ENCODE data around the gene RNF17. TPM values are rescaled to one million over a fixed set of nuclear protein-coding genes. Genes with fewer than 3 reads are reported as not detected.
"Not testable (repeated sequence)": the region's sequence is repeated elsewhere in the genome, so short reads cannot be mapped to it uniquely, and the experiment has no call there.

The RNF17 gene
- total and polyA plus RNA-seq, 4 donors = 0.08 to 0.14 TPM; not detected in 2

DNA sequence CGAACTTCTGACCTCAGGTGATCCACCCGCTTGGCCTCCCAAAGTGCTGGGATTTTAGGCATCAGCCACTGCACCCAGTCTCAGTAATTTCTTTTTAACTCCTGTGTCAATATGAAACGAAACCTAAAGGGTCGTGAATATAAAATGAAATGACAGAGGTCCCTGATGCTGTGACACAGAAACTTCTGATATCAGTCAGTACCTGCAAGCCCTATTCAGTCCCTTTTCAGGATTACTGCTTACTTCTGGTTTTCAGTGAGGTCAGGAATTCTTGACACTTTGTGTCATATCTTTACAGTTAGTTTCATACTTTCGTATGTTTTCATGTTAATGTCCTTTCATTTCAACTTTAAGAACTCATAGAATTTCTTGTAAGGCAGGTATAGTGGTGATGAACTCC lies 58.7 kb downstream of the RNF17 start:
- no peak overlapping the region for H3K27ac ChIP-seq (ENCODE audit: low read depth in 1 of 2, low read length in 2 of 2)
- 84% methylated on average over 5 of the region's 5 CpGs for WGBS
- TF ChIP-seq NR2F2 (IDR thresholded peaks at IDR 0.05) = no peak
- TF ChIP-seq, protein P1, sequence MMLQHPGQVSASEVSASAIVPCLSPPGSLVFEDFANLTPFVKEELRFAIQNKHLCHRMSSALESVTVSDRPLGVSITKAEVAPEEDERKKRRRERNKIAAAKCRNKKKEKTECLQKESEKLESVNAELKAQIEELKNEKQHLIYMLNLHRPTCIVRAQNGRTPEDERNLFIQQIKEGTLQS (IDR thresholded peaks at IDR 0.05) = no peak
- no peak for TF ChIP-seq EGR1 (IDR thresholded peaks at IDR 0.05; ENCODE audit: low read depth in 2 of 2)
- TF ChIP-seq RAD21 (IDR thresholded peaks at IDR 0.05) = no peak
- no peak for TF ChIP-seq SP1 (IDR thresholded peaks at IDR 0.05)
- TF ChIP-seq HNF4A (conservative IDR thresholded peaks at IDR 0.05) = no peak
- TF ChIP-seq, protein P2, sequence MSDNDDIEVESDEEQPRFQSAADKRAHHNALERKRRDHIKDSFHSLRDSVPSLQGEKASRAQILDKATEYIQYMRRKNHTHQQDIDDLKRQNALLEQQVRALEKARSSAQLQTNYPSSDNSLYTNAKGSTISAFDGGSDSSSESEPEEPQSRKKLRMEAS (IDR thresholded peaks at IDR 0.05) = no peak
- TF ChIP-seq JUND (IDR thresholded peaks at IDR 0.05) = no peak
- no peak for TF ChIP-seq GABPA (IDR thresholded peaks at IDR 0.05 in 1 of 2, conservative IDR thresholded peaks at IDR 0.05 in 1 of 2)
- TF ChIP-seq RXRA (IDR thresholded peaks at IDR 0.05) = no peak
- TF ChIP-seq HNF4G (IDR thresholded peaks at IDR 0.05) = no peak
- no peaks in the 10 kb centered on the region for H3K36me3 ChIP-seq (ENCODE audit: control insufficient read depth in 4 of 4, insufficient read depth in 3 of 4, low read depth in 1 of 4, low read length in 3 of 4)
- no peak for DNase-seq (ENCODE audit: low spot score)
- no peak overlapping the region for H3K9ac ChIP-seq (ENCODE audit: low read depth in 1 of 2, low read length in 2 of 2)
- no peak overlapping the region for H3K4me3 ChIP-seq (ENCODE audit: low read depth in 1 of 3, low read length in 3 of 3)
- peaks cover 0 to 4% (median under 1%) of the 10 kb centered on the region in 4 donors for H3K9me3 ChIP-seq (ENCODE audit: control insufficient read depth in 4 of 4, low read length in 3 of 4)
- no peaks in the 10 kb centered on the region for H3K4me1 ChIP-seq (ENCODE audit: control insufficient read depth in 4 of 4, insufficient read depth in 4 of 4, low read length in 3 of 4)
- H3K27me3 ChIP-seq (ENCODE audit: control insufficient read depth in 4 of 4, insufficient read depth in 4 of 4, low read length in 3 of 4) = peaks cover 0 to 2% (median 0%) of the 10 kb centered on the region in 4 donors

DNA sequence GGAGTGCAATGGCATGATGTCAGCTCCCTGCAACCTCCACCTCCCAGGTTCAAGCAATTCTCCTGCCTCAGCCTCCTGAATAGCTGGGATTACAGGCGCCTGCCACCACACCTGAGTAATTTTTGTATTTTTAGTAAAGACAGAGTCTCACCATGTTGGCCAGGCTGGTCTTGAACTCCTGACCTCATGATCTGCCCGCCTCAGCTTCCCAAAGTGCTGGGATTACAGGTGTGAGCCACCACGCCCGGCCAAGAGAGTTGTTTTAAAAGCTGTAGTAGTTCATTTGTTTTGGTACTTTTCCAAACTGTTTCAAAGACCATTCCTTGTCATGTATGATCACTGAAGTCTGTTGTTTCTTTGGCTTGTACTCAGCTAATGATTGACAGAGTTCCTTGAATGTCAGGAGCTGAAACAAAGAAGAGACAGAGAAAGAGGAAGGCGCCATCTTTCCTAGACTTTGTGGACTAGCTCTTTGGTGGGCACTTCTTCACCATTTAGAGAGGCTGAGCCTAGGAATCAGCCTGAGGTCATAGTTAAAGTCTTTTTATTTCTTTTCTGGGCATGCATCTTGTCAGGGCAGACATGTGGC lies 59.2 kb downstream of the RNF17 start:
- H3K36me3 ChIP-seq (ENCODE audit: control insufficient read depth in 4 of 4, insufficient read depth in 3 of 4, low read depth in 1 of 4, low read length in 3 of 4); H3K27me3 ChIP-seq (ENCODE audit: control insufficient read depth in 4 of 4, insufficient read depth in 4 of 4, low read length in 3 of 4); DNase-seq (ENCODE audit: low spot score); H3K4me3 ChIP-seq (ENCODE audit: low read depth in 1 of 3, low read length in 3 of 3); H3K27ac ChIP-seq (ENCODE audit: low read depth in 1 of 2, low read length in 2 of 2); H3K4me1 ChIP-seq (ENCODE audit: control insufficient read depth in 4 of 4, insufficient read depth in 4 of 4, low read length in 3 of 4); H3K9me3 ChIP-seq (ENCODE audit: control insufficient read depth in 4 of 4, low read length in 3 of 4); H3K9ac ChIP-seq (ENCODE audit: low read depth in 1 of 2, low read length in 2 of 2): not testable (repeated sequence)
- 74% methylated on average over 5 of the region's 5 CpGs for WGBS

GRCh38 chr13:24827799-24828198 lies 63.8 kb downstream of the RNF17 start:
- Histone ChIP-seq H3K4me1 (ENCODE audit: control insufficient read depth in 4 of 4, insufficient read depth in 4 of 4, low read length in 3 of 4) (no peaks in the 10 kb centered on the region), H3K9me3 (ENCODE audit: control insufficient read depth in 4 of 4, low read length in 3 of 4) (no peaks in the 10 kb centered on the region), H3K4me3 (ENCODE audit: low read depth in 1 of 3, low read length in 3 of 3) (no peak overlapping the region), H3K9ac (ENCODE audit: low read depth in 1 of 2, low read length in 2 of 2) (no peak overlapping the region), H3K27ac (ENCODE audit: low read depth in 1 of 2, low read length in 2 of 2) (no peak overlapping the region), H3K27me3 (ENCODE audit: control insufficient read depth in 4 of 4, insufficient read depth in 4 of 4, low read length in 3 of 4) (no peaks in the 10 kb centered on the region), H3K36me3 (ENCODE audit: control insufficient read depth in 4 of 4, insufficient read depth in 3 of 4, low read depth in 1 of 4, low read length in 3 of 4) (no peaks in the 10 kb centered on the region)
- TF ChIP-seq TAF1 (conservative IDR thresholded peaks at IDR 0.05) (no peak), CTCF (IDR thresholded peaks at IDR 0.05; ENCODE audit: low read depth, low read length, missing input control) (no peak), HNF4A (conservative IDR thresholded peaks at IDR 0.05) (no peak), ZBTB33 (IDR thresholded peaks at IDR 0.05) (no peak), RXRA (IDR thresholded peaks at IDR 0.05) (no peak), NR2F2 (IDR thresholded peaks at IDR 0.05) (no peak), FOXA1 (IDR thresholded peaks at IDR 0.05) (no peak), SP1 (IDR thresholded peaks at IDR 0.05) (no peak)
- no peak for DNase-seq (ENCODE audit: low spot score)
- 93% methylated on average over 1 of the region's 1 CpG for whole genome bisulfite sequencing
